ENCODE data around the gene KDM4C. TPM values are rescaled to one million over a fixed set of nuclear protein-coding genes. Genes with fewer than 3 reads are reported as not detected.

Gene KDM4C
- total and polyA plus RNA-seq, 12 donors, result 6.1 to 18.2 (median 14.6) TPM

- intact Hi-C loops (cut with DNase I), result loop anchor here in 1 of 10 donors (10.0 kb wide), 1 partner anchor 65 kb away; no protein-coding TSS in a partner anchor
- 35 to 54% methylated on average over 3 of the region's 3 CpGs for WGBS, 2 donors
- no peak for TF ChIP-seq CTCF (IDR thresholded peaks at IDR 0.05)
- Histone ChIP-seq H3K4me3 (no peak overlapping the region), H3K9me3 (no peaks in the 10 kb centered on the region), H3K27ac (peak overlapping the region in 2 of 10 donors; percentile 2 to 25), H3K27me3 (no peaks in the 10 kb centered on the region), H3K4me1 (peaks cover 4 to 56% (median 26%) of the 10 kb centered on the region in 9 donors), H3K36me3 (no peaks in the 10 kb centered on the region)
- no peak for DNase-seq
- peak in 6 of 8 donors; percentile 53 to 87 (median 69) for ATAC-seq
Measured at GRCh38 chr9:6779417-6780241, 21.9 kb downstream of the KDM4C start.

- 85 to 93% methylated on average over 4 of the region's 4 CpGs for whole genome bisulfite sequencing, 2 donors
- Histone ChIP-seq H3K27me3 (no peaks in the 10 kb centered on the region), H3K4me1 (peaks cover 4 to 58% (median 26%) of the 10 kb centered on the region in 9 donors), H3K27ac (no peak overlapping the region), H3K4me3 (no peak overlapping the region), H3K9me3 (no peaks in the 10 kb centered on the region), H3K36me3 (no peaks in the 10 kb centered on the region)
- no peak for TF ChIP-seq CTCF (IDR thresholded peaks at IDR 0.05)
- intact Hi-C loops (cut with DNase I), result loop anchor here in 1 of 10 donors (10.0 kb wide), 1 partner anchor 64 kb away; no protein-coding TSS in a partner anchor
- ATAC-seq (no peak), DNase-seq (no peak)
Measured at GRCh38 chr9:6780690-6781089, 22.9 kb downstream of the KDM4C start.

GRCh38 chr9:6781476-6781875 lies 23.7 kb downstream of the KDM4C start:
- intact Hi-C loops (cut with DNase I), result loop anchor here in 1 of 10 donors (10.0 kb wide), 1 partner anchor 63 kb away; no protein-coding TSS in a partner anchor
- no peak for ATAC-seq
- H3K9me3 ChIP-seq, result no peaks in the 10 kb centered on the region
- no peak for DNase-seq
- no peak for TF ChIP-seq CTCF (IDR thresholded peaks at IDR 0.05)
- no peak overlapping the region for H3K4me3 ChIP-seq
- peaks cover 4 to 66% (median 26%) of the 10 kb centered on the region in 9 donors for H3K4me1 ChIP-seq
- H3K27ac ChIP-seq, result no peak overlapping the region
- WGBS, 2 donors, result 79 to 86% methylated on average over 2 of the region's 2 CpGs
- no peaks in the 10 kb centered on the region for H3K36me3 ChIP-seq
- no peaks in the 10 kb centered on the region for H3K27me3 ChIP-seq

GRCh38 chr9:6782345-6782744 lies 24.6 kb downstream of the KDM4C start:
- intact Hi-C loops (cut with DNase I), result loop anchor here in 1 of 10 donors (10.0 kb wide), 1 partner anchor 62 kb away; no protein-coding TSS in a partner anchor
- Histone ChIP-seq H3K36me3 (no peaks in the 10 kb centered on the region), H3K4me1 (peaks cover 4 to 71% (median 29%) of the 10 kb centered on the region in 9 donors), H3K27ac (no peak overlapping the region), H3K4me3 (no peak overlapping the region), H3K27me3 (no peaks in the 10 kb centered on the region), H3K9me3 (no peaks in the 10 kb centered on the region)
- WGBS, 2 donors, result 36 to 48% methylated on average over 6 of the region's 6 CpGs
- DNase-seq (no peak), ATAC-seq (no peak)
- TF ChIP-seq CTCF (IDR thresholded peaks at IDR 0.05), result no peak
